ENCODE results near the gene C1orf141.
"Not testable (repeated sequence)": the region's sequence is repeated elsewhere in the genome, so short reads cannot be mapped to it uniquely, and the experiment has no call there.

The C1orf141 gene

GRCh38 chr1:67134695-67135094, at the start of gene C1orf141:
C1orf141 (minus strand) TSS chr1:67134970; CDS start chr1:67127240, 7,730 bp downstream.
- DNase-seq = no peak

DNA sequence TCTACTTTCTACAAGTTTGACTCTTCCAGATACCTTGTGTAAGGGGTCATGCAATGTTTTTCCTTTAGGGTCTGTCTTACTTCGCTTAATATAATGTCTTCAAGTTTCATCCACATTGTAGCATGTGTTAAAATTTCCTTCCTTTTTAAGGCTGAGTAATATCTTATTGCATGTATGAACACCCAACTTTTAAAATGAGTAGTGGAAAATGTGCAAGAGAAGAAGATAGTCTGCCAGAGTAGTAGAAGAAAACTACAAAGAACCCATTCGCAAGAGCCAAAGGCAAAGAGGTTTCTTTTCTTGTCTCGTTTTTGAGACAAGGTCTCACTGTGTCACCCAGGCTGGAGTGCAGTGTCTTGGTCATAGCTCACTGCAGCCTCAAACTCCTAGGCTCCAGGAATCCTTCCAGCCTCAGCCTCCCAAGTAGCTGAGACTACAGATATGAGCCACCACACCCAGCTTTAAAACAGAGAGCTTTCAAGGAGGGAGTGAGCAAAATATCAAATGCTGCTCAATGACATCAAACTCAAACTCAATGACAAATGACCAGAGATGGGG, 40.8 kb upstream of the C1orf141 start:
- DNase-seq = no peak

DNA sequence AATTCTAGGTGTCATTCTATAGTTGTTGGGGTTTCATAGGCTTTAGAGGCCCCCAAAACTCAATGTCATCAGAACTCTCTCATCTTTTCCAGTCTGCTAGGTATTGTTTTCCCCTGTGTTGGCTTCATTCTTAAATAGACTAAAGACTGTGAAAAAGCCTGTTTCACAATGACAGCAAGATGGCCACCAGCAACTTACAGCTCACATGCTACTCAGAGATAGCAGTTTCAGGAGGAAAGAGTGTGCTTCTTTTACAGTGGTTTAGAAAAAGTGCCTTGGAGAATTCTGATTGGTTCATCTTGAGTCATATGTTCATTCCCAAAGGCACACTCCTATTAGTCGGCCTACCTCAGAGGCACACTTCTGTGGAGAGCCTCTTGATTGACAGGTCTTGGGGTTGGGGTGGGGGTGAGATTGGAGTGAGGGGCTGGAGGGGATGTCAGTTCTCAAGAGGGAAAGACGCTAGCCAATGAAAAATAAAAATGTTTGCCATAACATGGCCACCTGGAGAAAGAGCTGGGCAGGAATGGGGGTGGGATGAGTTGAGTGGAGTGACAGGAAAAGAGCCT, 40.0 kb upstream of the C1orf141 start:
- no peak for DNase-seq

- DNase-seq = no peak
These were observed 39.2 kb upstream of the C1orf141 start for GRCh38 chr1:67173988-67174387.

GRCh38 chr1:67171978-67172377, 37.2 kb upstream of the C1orf141 start:
- DNase-seq = no peak

- DNase-seq = no peak
These were observed 36.8 kb upstream of the C1orf141 start for GRCh38 chr1:67171574-67171955.

- DNase-seq = no peak
These were observed 36.2 kb upstream of the C1orf141 start for GRCh38 chr1:67170751-67171573.

DNA sequence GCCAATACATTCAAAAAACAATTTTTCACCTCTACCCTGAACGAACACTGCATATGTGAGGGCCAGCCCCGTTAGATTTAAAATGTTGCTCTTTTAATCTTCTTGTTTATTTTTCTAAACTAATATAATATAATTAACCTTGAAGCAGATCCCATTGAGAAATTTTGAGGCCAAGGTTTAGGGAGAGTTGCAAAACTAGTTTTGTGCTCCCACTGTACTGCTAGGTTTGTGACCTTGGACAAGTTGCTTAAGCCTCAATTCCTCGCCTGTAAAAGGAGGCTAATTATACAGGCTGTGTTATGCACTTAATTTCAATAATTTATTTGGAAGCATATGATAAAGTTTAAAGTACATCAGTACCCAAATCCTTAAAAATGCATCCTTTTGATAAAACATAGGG, 35.2 kb upstream of the C1orf141 start:
- no peak for DNase-seq

- no peak for DNase-seq
These were observed 34.7 kb upstream of the C1orf141 start for GRCh38 chr1:67169496-67169895.

GRCh38 chr1:67166196-67166595, 31.4 kb upstream of the C1orf141 start, which contains the start of gene IL23R:
IL23R (plus strand) TSS chr1:67166454; CDS start chr1:67168121, 1,667 bp downstream.
- DNase-seq = no peak

- no peak for DNase-seq
These were observed 30.8 kb upstream of the C1orf141 start for GRCh38 chr1:67165468-67166041.

DNA sequence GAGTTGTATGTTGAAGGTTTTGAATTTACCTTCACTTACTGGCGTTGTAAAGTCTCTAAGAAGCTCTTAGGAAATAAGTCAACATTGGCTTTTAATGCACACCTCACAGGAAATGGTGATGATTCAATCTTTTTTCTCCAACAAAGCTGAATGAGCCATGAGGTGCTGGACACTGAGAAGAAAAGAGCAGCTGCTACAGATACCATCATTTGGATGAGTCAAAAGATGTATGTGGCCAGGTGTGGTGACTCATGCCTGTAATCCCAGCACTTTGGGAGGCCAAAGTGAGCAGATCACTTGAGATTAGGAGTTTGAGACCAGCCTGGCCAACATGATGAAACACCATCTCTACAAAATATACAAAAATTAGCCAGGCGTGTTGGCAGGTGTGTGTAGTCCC, 28.2 kb upstream of the C1orf141 start:
- DNase-seq = no peak

DNA sequence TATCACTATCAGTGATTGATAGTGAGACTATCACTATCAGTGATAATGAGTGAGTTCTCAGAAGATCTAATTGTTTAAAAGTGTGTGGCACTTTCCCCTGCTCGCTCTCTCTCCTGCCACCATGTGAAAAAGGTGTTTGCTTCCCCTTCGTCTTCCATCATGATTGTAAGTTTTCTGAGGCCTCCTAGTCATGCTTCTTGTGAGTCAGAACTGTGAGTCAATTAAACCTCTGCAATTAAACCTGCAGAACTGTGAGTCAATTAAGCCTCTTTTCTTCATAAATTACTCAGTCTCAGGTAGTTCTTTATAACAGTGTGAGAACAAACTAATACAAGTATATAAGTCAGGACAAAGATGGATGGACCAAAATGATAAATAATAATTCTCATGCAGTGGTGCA, 24.5 kb upstream of the C1orf141 start:
- no peak for DNase-seq

- DNase-seq = no peak
These were observed 23.6 kb upstream of the C1orf141 start for GRCh38 chr1:67158401-67158800.

GRCh38 chr1:67150931-67151330, 16.2 kb upstream of the C1orf141 start:
- no peak for DNase-seq

DNA sequence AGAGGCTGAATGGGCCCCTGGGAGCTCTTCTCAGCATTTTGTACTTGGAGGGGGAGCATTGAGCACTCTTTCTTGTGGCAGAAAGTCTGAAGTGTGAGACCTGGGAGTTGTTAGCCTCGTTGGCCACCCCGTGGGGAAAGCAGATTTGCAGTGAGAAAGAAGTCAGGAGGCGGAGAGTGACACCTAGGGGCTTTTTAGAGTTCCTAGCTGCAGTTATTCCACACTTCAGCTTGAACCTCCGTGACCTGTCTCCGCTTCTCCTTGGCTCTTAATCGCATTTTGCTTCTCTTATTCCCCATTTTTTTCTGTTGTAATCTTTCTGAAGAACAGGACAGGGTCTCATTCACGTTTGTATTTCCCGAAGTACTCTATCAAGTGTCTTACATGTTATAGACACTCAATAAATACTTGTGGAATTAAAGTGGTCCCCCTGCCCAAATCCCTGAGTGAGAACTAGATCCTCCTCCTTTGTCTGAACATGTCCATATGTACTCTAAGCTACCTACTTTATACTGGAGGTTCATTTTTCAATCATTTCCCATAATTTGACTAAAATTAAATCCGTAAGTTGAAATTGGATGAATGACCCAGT, 14.5 kb upstream of the C1orf141 start:
- peak; percentile 61 for DNase-seq

DNA sequence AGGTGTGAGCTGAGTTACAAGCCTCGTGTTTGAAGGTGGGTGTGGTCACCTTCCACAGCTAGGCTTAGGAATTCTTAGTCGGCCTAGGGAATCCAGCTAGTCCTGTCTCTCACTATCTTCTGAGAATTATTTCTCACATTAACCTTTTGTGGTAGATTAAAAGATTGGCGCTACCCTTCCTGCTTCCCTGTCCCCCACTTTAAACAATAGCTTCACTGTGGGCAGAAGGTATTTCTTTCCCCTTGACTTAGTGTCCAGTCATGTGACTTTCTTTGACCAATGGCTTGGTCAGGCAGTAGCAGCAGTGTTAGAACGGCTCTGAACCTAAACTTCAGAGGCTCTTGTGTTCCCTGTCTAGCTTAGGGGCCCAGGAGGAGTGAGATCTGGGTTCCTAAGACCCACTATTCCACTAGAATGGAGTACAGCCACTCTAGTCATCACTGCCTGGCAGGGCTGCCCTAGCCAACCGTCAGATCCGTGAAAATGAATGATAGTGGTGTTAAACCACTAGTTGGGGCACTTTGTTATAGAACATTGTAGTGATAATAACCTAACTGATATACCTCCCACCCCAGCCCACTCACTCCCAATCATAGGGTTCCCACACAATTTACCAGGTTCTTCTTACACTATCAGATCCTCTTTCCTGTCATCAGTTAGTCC, 13.9 kb upstream of the C1orf141 start:
- DNase-seq = no peak

DNA sequence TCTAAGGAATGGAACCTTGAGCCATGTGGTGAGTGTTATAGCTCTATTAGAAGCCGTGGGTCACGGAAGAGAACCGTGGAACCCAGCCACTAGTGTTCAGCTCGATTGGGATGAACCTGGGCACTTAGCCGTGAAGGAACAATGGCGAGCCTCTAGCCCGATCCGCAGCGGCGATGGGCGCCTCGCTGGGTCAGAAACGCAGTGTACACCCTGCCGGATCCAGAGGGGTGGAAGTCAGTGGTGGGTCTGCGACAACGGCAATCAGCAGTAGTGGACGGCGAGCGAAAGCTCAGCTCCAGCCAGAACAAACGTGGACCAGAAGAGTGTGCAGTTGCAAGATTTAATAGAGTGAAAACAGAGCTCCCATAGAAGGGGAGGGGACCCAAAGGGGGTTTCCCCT, 13.2 kb upstream of the C1orf141 start:
- not testable (repeated sequence) for DNase-seq

- no peak for DNase-seq
These were observed 11.8 kb upstream of the C1orf141 start for GRCh38 chr1:67146539-67146938.

GRCh38 chr1:67146101-67146500, 11.3 kb upstream of the C1orf141 start:
- no peak for DNase-seq

DNA sequence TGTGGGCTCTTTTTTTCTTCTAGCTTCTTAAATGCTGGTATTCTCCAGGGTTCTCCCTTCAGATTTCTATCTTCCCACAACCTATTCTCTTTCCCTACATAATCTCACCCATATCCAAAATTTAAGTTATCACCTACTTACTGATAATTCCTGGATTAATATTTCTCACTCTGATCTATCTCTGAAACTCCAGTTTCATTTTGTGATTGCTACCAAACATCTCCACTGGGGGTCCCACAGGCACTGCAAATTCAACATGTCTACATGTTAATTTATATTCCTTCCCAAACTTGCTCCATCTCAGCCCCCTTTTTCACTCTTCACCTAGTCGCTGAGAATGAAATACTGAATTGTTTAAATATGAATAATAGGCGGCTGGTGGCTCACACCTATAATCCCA, 9.9 kb upstream of the C1orf141 start:
- DNase-seq = no peak

DNA sequence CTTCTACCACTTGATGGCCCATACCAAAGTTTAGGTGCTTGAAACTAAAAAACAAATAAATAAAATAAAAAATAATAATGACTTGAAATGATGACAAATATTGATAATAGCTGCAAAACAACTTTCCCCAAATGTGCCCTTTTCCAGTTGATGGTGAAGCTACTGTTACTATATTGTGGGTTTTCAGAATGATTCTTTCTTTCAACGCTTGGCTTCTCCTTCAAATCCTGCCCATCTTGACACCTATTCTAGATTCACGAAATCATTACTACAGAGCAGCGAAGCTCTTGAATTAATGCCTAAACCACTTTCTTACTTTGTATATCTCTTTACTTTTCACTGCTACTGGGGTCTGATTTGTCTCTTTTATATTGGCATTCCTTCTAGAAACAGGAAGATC, 9.2 kb upstream of the C1orf141 start:
- no peak for DNase-seq

DNA sequence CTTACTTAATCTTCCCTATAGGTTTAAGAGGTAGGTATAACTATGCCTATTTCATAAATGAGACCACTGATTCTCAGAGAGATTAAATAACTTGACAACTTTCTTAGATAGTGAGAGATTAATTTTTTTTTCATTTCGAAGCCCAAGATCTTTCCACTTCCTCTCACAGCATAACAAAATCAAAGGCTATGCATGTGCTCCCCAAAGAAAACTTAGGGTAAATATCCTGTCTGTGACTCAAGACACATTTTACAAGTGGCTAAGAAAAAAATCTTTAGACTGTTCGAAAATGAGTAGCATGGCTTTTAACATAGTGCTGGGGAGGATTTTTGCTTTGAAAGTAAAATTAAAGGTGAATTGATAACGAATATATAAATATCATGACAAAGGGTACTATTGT, 8.2 kb upstream of the C1orf141 start:
- no peak for DNase-seq

All from NCI-H1694 treated with DMSO at 0.1 percent for 48 hours (cell line).